A549 treated with AZD9567 at 1 μM for 4 hours (cell line): ENCODE data around the gene FCRL5. TPM values are rescaled to one million over a fixed set of nuclear protein-coding genes. Genes with fewer than 3 reads are reported as not detected.

Experiments used
- total RNA-seq: library from RNA; stranded (reverse); fragments of 200-300 nt; extraction: Qiagen RNA extraction; gene quantifications from 5 replicates; pipeline ENCODE4 v1.2.3, GENCODE V29; 2022; ENCODE audit not compliant: insufficient read depth

FCRL5 gene
- total RNA-seq: not detected in 5 replicates

DNA sequence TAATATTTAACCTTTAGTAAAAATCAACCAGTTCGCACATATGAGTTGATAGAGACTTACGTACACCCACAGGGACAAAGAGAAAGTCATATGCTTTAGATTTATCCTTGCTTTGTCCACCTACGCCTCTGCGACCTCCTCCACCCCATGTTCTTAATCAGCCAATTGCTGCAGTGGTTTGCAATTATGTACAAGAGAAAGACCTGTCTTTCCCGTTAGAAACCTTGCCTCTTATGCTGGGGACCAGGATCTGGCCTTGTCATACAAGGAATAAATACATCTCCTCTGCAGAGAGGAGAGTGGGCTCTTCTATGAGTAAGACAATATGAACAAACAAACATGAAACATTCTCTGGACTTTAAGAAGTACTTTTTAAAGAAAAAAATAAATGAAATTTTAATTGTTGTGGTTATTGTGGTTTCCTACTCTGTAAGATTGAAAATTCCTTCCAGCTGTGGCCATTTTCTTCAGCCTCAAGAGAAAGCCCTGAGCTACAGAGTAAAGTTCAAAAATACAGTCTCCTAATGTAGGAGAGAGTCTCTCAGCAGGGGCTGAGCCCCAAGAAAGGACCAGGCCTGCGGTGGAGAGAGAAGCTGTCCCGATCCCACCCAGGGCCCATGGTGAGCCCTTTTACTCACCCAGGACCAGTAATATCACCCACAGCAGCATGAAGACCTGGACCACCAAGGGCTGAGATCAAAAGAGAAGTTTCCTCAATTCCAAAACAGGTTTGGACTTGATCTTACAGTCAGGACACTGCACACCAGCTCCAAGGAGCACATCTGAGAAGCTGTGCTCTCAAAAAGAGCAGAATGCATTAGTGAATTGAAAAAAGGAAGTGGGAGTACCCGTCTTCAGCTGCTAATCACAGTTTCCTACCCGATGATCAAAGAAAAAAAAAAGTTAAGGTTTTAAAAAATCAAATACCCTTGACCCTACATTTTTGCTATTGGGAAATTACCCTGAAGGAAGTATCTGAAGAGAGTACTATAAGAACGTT, at the start of gene FCRL5:
TSS of gene FCRL5 (minus strand) at position 822 of the 1,000 bp plus-strand sequence. CDS start at position 669, 153 bp downstream.

DNA sequence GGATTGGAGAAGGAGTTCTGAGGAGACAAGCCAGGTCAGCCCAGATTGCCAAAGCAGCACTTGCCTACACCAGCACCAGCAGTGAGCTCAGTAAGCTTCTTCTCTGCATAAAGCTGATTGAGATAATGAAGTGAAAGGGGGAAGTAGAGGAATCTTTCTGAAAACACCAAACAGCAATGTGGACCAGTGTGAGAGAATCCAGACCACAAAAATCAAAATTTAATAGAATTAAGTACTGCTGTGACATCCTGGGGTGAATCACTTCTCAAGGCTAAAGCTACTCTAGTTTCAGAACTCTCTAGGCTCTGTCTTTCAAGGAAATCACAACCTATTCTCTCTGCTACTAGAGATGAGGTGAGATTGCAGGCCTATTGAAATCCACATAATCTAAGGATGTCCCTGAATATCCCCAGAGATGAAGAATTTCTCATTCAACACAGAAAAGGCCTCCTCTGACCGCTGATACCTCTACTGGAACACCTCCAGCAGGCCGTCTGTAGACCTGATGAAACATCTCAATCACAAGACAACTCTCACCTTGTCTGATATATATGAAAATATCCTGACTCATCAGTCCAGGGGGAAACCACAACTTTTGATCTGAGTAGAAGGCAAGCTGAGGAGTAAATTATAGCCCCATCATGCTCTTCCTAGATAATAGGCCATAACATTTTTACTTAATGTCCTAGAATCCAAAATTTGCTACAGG, 45.8 kb upstream of the FCRL5 start, which contains the start of gene FCRL4:
TSS of gene FCRL4 (minus strand) at position 127 of the 709 bp plus-strand sequence. CDS start 141 bp downstream, outside the sequence.

Other genes with a start within 250 kb of the FCRL5 start
- not detected in 5 replicates for gene FCRL4, start 45.6 kb upstream of the FCRL5 start, total RNA-seq
- not detected in 5 replicates for gene FCRL3, start 148.3 kb upstream of the FCRL5 start, total RNA-seq
- gene FCRL2, start 224.6 kb upstream of the FCRL5 start, total RNA-seq: not detected in 5 replicates